Right lobe of liver (tissue), 4 donors: ENCODE results near the gene GALNT11.

Experiments used
- CTCF ChIP-seq, 4 donors: fragments of 200-600 bp in 3 of 4; fragments of 450-650 bp in 1 of 4; IDR thresholded peaks; one replicate each; pipeline versions ENCODE4 v1.5.1 to v1.8.0; 2016 to 2022; ENCODE audit warnings: antibody characterized with exemption in 4 of 4, mild to moderate bottlenecking in 2 of 4
- POLR2A ChIP-seq: fragments of 450-650 bp; IDR thresholded peaks from one replicate; pipeline ENCODE4 v1.6.1; 2017; ENCODE audit warnings: antibody characterized with exemption, mild to moderate bottlenecking
- donor health status: DM: no; HTN: no; CAD: no.
- donor health status: DM: no; HTN: no; CAD: no.
- donor health status: DM: no; HTN: yes; CAD: no.

- TF ChIP-seq CTCF (IDR thresholded peaks at IDR 0.05): no peak
- no peak for TF ChIP-seq POLR2A
Measured at GRCh38 chr7:152014722-152015121, 10.8 kb upstream of the GALNT11 start.
